CD14-positive monocyte (primary cell): ENCODE data around the gene PRRT3. TPM values are rescaled to one million over a fixed set of nuclear protein-coding genes. Genes with fewer than 3 reads are reported as not detected.

Experiments used
- DNase-seq, 3 donors: peaks; one replicate each; pipeline ENCODE4 v3.0.0-alpha.2; 2011 to 2022
- H2AFZ ChIP-seq: 2 replicates; pipeline ENCODE4 v1.6.0; 2012; ENCODE audit warnings: mild to moderate bottlenecking, low read depth, low read length, inconsistent platforms; ENCODE audit not compliant: insufficient read depth, poor library complexity, severe bottlenecking
- H3K27ac ChIP-seq, 2 donors: 1 replicate in 1 of 2; 2 replicates in 1 of 2; pipeline ENCODE4 v1.5.1; 2012 to 2013; ENCODE audit warnings: low read length in 2 of 2, control low read depth in 1 of 2, inconsistent platforms in 1 of 2, low read depth in 1 of 2, mild to moderate bottlenecking in 1 of 2
- H3K27me3 ChIP-seq, 2 donors: one replicate each; pipeline versions ENCODE4 v1.6.0 to v1.6.1; 2011 to 2013; ENCODE audit warnings: low read length in 2 of 2; ENCODE audit not compliant: control insufficient read depth in 2 of 2, insufficient read depth in 2 of 2
- H3K36me3 ChIP-seq, 2 donors: replicated peaks in 1 of 2; 1 replicate in 1 of 2; 2 replicates in 1 of 2; pipeline versions ENCODE4 v1.5.1 to v1.6.1; 2012 to 2013; ENCODE audit warnings: low read length in 2 of 2, control low read depth in 1 of 2, inconsistent platforms in 1 of 2, mild to moderate bottlenecking in 1 of 2; ENCODE audit not compliant: insufficient read depth in 2 of 2, control insufficient read depth in 1 of 2
- H3K4me1 ChIP-seq, 2 donors: 1 replicate in 1 of 2; 2 replicates in 1 of 2; pipeline versions ENCODE4 v1.5.1 to v1.6.1; 2012 to 2013; ENCODE audit warnings: low read length in 2 of 2, control low read depth in 1 of 2, inconsistent platforms in 1 of 2, mild to moderate bottlenecking in 1 of 2, moderate library complexity in 1 of 2; ENCODE audit not compliant: insufficient read depth in 2 of 2, control insufficient read depth in 1 of 2
- H3K4me2 ChIP-seq: replicated peaks from 2 replicates; pipeline ENCODE3; 2012; ENCODE audit warnings: low read length, moderate library complexity, mild to moderate bottlenecking; ENCODE audit not compliant: poor library complexity, severe bottlenecking; ENCODE audit errors: extremely low read depth
- H3K4me3 ChIP-seq, 3 experiments: fragments of 200-600 bp in 1 of 3; sonication (generic) in 1 of 3; replicated peaks in 1 of 3; 1 replicate in 2 of 3; 2 replicates in 1 of 3; pipeline ENCODE4 v1.5.1; 2011 to 2013; ENCODE audit warnings: low read length in 3 of 3, mild to moderate bottlenecking in 3 of 3, control low read depth in 2 of 3, low read depth in 2 of 3, inconsistent platforms in 1 of 3, moderate library complexity in 1 of 3
- H3K79me2 ChIP-seq: 2 replicates; pipeline ENCODE4 v1.6.0; 2012; ENCODE audit warnings: mild to moderate bottlenecking, control low read depth, inconsistent platforms, low read length, moderate library complexity; ENCODE audit not compliant: insufficient read depth
- H3K9ac ChIP-seq: 2 replicates; pipeline ENCODE4 v1.6.0; 2017; ENCODE audit warnings: low read length, mild to moderate bottlenecking; ENCODE audit not compliant: insufficient read depth, poor library complexity, severe bottlenecking
- H3K9me3 ChIP-seq, 2 donors: replicated peaks in 1 of 2; 1 replicate in 1 of 2; 2 replicates in 1 of 2; pipeline versions ENCODE4 v1.5.1 to v1.6.1; 2012 to 2013; ENCODE audit warnings: low read length in 2 of 2, control low read depth in 1 of 2; ENCODE audit not compliant: control insufficient read depth in 1 of 2, insufficient read depth in 1 of 2
- H4K20me1 ChIP-seq: 2 replicates; pipeline ENCODE4 v1.6.0; 2012; ENCODE audit warnings: mild to moderate bottlenecking, low read length, control low read depth, moderate library complexity; ENCODE audit not compliant: insufficient read depth
- H3K27ac Mint-ChIP-seq, 7 donors: one replicate each; pipeline ENCODE4 v1.8.0; 2020; ENCODE audit warnings: mild to moderate bottlenecking in 7 of 7, mixed read lengths in 7 of 7, moderate library complexity in 6 of 7, inconsistent platforms in 2 of 7
- H3K27me3 Mint-ChIP-seq, 3 donors: one replicate each; pipeline ENCODE4 v1.8.0; 2021 to 2022; ENCODE audit warnings: low read depth in 3 of 3, mild to moderate bottlenecking in 3 of 3, mixed read lengths in 3 of 3, moderate library complexity in 3 of 3, inconsistent platforms in 1 of 3
- H3K36me3 Mint-ChIP-seq, 2 donors: one replicate each; pipeline ENCODE4 v1.8.0; 2020; ENCODE audit warnings: mixed read lengths in 2 of 2, inconsistent platforms in 1 of 2, mild to moderate bottlenecking in 1 of 2
- H3K4me1 Mint-ChIP-seq: one replicate; pipeline ENCODE4 v1.8.0; 2020; ENCODE audit warnings: mild to moderate bottlenecking, mixed read lengths
- H3K4me3 Mint-ChIP-seq, 2 donors: one replicate each; pipeline ENCODE4 v1.8.0; 2020; ENCODE audit warnings: mild to moderate bottlenecking in 2 of 2, mixed read lengths in 2 of 2, moderate library complexity in 1 of 2
- H3K9me3 Mint-ChIP-seq, 7 donors: one replicate each; pipeline ENCODE4 v1.8.0; 2020 to 2022; ENCODE audit warnings: mixed read lengths in 7 of 7, mild to moderate bottlenecking in 6 of 7, moderate library complexity in 6 of 7, inconsistent platforms in 2 of 7
- CTCF ChIP-seq: fragments of 200-600 bp; IDR thresholded peaks from one replicate; pipeline ENCODE4 v1.8.0; 2022; ENCODE audit warnings: antibody characterized with exemption, mild to moderate bottlenecking
- WGBS: methylation state at CpG from one replicate; pipeline ENCODE4 v1.1.5; 2013; ENCODE audit warnings: missing lambda C conversion rate; ENCODE audit not compliant: insufficient coverage; 5-methylcytosine and 5-hydroxymethylcytosine counted together
- intact Hi-C, 2 donors: fragments of 100-400 bp; cut with micrococcal nuclease; formaldehyde crosslinking; loops; one replicate each; pipeline versions ENCODE4 v1.15.0 to v1.15.1; 2023
- polyA plus RNA-seq, 3 donors: library from polyadenylated mRNA; depleted of rRNA in 1 of 3; unstranded in 2 of 3; stranded (reverse) in 1 of 3; fragments of 300-500 nt in 2 of 3; fragments of >200 nt in 1 of 3; fragmentation: Illumina TruSeq in 2 of 3; gene quantifications; 1 replicate in 2 of 3; 2 replicates in 1 of 3; pipeline ENCODE4 v1.2.3, GENCODE V29; 2012 to 2021

The PRRT3 gene
- polyA plus RNA-seq, 3 donors, result 0.11 to 0.57 (median 0.31) TPM

- Mint-ChIP-seq H3K9me3 (peaks cover 0 to 2% (median 0%) of the 10 kb centered on the region in 7 donors), H3K27me3 (peaks cover 0 to 2% (median 0%) of the 10 kb centered on the region in 3 donors), H3K36me3 (peaks cover 80 to 95% of the 10 kb centered on the region in 2 donors), H3K4me3 (no peak overlapping the region), H3K4me1 (no peaks in the 10 kb centered on the region), H3K27ac (peak overlapping the region in 1 of 7 donors; percentile 50)
- H3K9ac ChIP-seq, result no peak overlapping the region
- no peak overlapping the region for H3K27ac ChIP-seq
- no peaks in the 10 kb centered on the region for H3K79me2 ChIP-seq
- H4K20me1 ChIP-seq, result no peaks in the 10 kb centered on the region
- no peak overlapping the region for H3K4me3 ChIP-seq
- TF ChIP-seq CTCF, result no peak
- no peaks in the 10 kb centered on the region for H3K4me1 ChIP-seq
- H2AFZ ChIP-seq, result no peak overlapping the region
- WGBS, result 96% methylated on average over 4 of the region's 4 CpGs
- no peaks in the 10 kb centered on the region for H3K27me3 ChIP-seq
- H3K9me3 ChIP-seq, result no peaks in the 10 kb centered on the region
- intact Hi-C loops, result loop anchor here in 1 of 2 donors (10.0 kb wide), 1 partner anchor 55 kb away; the partner anchor contains the start of gene FANCD2
- no peak overlapping the region for H3K4me2 ChIP-seq
- H3K36me3 ChIP-seq, result peaks cover 71 to 98% of the 10 kb centered on the region in 2 donors
- no peak for DNase-seq
Observed at GRCh38 chr3:9969632-9970019, 17.4 kb upstream of the PRRT3 start.

- DNase-seq, result no peak
- no peak overlapping the region for H3K4me3 ChIP-seq
- H3K27me3 Mint-ChIP-seq, result peaks cover 0 to 2% (median 0%) of the 10 kb centered on the region in 3 donors
- intact Hi-C loops, result no loop called here
- H3K79me2 ChIP-seq, result no peaks in the 10 kb centered on the region
- H3K27ac Mint-ChIP-seq, result no peak overlapping the region
- WGBS, result no CpG with 5 or more reads among the region's 2 CpGs
- peaks cover 83 to 91% of the 10 kb centered on the region in 2 donors for H3K36me3 Mint-ChIP-seq
- H3K27ac ChIP-seq, result no peak overlapping the region
- no peaks in the 10 kb centered on the region for H3K4me1 Mint-ChIP-seq
- no peaks in the 10 kb centered on the region for H3K9me3 ChIP-seq
- H3K9ac ChIP-seq, result no peak overlapping the region
- no peak overlapping the region for H2AFZ ChIP-seq
- no peaks in the 10 kb centered on the region for H4K20me1 ChIP-seq
- H3K4me3 Mint-ChIP-seq, result no peak overlapping the region
- H3K27me3 ChIP-seq, result no peaks in the 10 kb centered on the region
- no peak for TF ChIP-seq CTCF
- no peaks in the 10 kb centered on the region for H3K4me1 ChIP-seq
- H3K4me2 ChIP-seq, result no peak overlapping the region
- peaks cover 0 to 2% (median 0%) of the 10 kb centered on the region in 7 donors for H3K9me3 Mint-ChIP-seq
- H3K36me3 ChIP-seq, result peaks cover 74 to 97% of the 10 kb centered on the region in 2 donors
Observed at GRCh38 chr3:9966841-9967240, 14.6 kb upstream of the PRRT3 start.
